A673 (cell line): ENCODE measurements around the gene PRSS53. TPM values are rescaled to one million over a fixed set of nuclear protein-coding genes. Genes with fewer than 3 reads are reported as not detected.

Experiments used
- BruUV-seq: library from RNA; stranded (reverse); fragments of 400-500 nt; replicated peaks from 2 replicates; lab custom pipeline; 2021; lab: Mats Ljungman, UMichigan
- CTCF ChIA-PET: fragments of 300-600 bp; sonication (Branson Sonifier 250); formaldehyde crosslinking; loops from one replicate; lab custom pipeline; 2022; ENCODE audit warnings: antibody characterized with exemption; lab: Charles Lee
- POLR2A ChIA-PET: fragments of 300-600 bp; sonication (Branson Sonifier 250); formaldehyde crosslinking; loops from one replicate; lab custom pipeline; 2022; ENCODE audit warnings: antibody characterized with exemption; ENCODE audit not compliant: low non-redundant PET; lab: Charles Lee
- DNase-seq: peaks from one replicate; pipeline ENCODE4 v3.0.0-alpha.2; 2015; ENCODE audit warnings: low spot score
- H3K27ac ChIP-seq: fragments of 200-600 bp; sonication (generic); 2 replicates; pipeline ENCODE4 v1.5.1; 2016; ENCODE audit warnings: mixed run types, low read depth, mild to moderate bottlenecking, mixed read lengths, antibody characterized with exemption, low read length; ENCODE audit not compliant: poor library complexity, severe bottlenecking
- H3K27me3 ChIP-seq: fragments of 200-600 bp; sonication (generic); replicated peaks from 2 replicates; pipeline ENCODE4 v1.6.1; 2017; ENCODE audit warnings: mixed run types, low read depth, mild to moderate bottlenecking, mixed read lengths, antibody characterized with exemption, low read length; ENCODE audit not compliant: insufficient read depth, poor library complexity
- H3K36me3 ChIP-seq: fragments of 200-600 bp; sonication (generic); 2 replicates; pipeline ENCODE4 v1.6.1; 2016; ENCODE audit warnings: mixed run types, mild to moderate bottlenecking, mixed read lengths, antibody characterized with exemption, low read length; ENCODE audit not compliant: insufficient read depth, poor library complexity, severe bottlenecking
- H3K4me1 ChIP-seq: fragments of 200-600 bp; sonication (generic); 2 replicates; pipeline ENCODE4 v1.6.1; 2017; ENCODE audit warnings: mixed run types, mild to moderate bottlenecking, mixed read lengths, antibody characterized with exemption, low read length; ENCODE audit not compliant: insufficient read depth, poor library complexity, severe bottlenecking
- H3K4me3 ChIP-seq: fragments of 200-600 bp; sonication (generic); 2 replicates; pipeline ENCODE4 v1.5.1; 2016; ENCODE audit warnings: low read depth, mixed run types, mild to moderate bottlenecking, mixed read lengths, low read length; ENCODE audit not compliant: poor library complexity, severe bottlenecking
- H3K9me3 ChIP-seq: fragments of 200-600 bp; sonication (generic); 2 replicates; pipeline ENCODE4 v1.6.1; 2016; ENCODE audit warnings: mixed run types, low read depth, mild to moderate bottlenecking, mixed read lengths, antibody characterized with exemption, low read length; ENCODE audit not compliant: poor library complexity, severe bottlenecking
- EZH2 ChIP-seq: fragments of 200-600 bp; sonication (generic); IDR thresholded peaks from 2 replicates; pipeline ENCODE4 v1.6.1; 2017; ENCODE audit warnings: borderline replicate concordance, low read depth, mild to moderate bottlenecking, mixed read lengths, antibody characterized with exemption, low read length; ENCODE audit not compliant: poor library complexity, severe bottlenecking
- intact Hi-C: fragments of 100-400 bp; cut with micrococcal nuclease; formaldehyde crosslinking; loops from one replicate; pipeline ENCODE4 v1.10.0; 2022; ENCODE audit not compliant: unreplicated experiment
- total RNA-seq: library from RNA; stranded (reverse); gene quantifications from 2 replicates; pipeline ENCODE4 v1.2.3, GENCODE V29; 2021
- TF ChIP-seq, protein P1 (sequence below): fragments of 300-800, 200-600 bp; sonication (generic); conservative IDR thresholded peaks from 2 replicates; pipeline ENCODE4 v1.5.1; 2017; ENCODE audit warnings: low read depth, mild to moderate bottlenecking, antibody characterized with exemption, low read length, moderate library complexity, mixed read lengths

The PRSS53 gene
- total RNA-seq, 1 experiment from 2014 or later = 3.1 TPM

DNA sequence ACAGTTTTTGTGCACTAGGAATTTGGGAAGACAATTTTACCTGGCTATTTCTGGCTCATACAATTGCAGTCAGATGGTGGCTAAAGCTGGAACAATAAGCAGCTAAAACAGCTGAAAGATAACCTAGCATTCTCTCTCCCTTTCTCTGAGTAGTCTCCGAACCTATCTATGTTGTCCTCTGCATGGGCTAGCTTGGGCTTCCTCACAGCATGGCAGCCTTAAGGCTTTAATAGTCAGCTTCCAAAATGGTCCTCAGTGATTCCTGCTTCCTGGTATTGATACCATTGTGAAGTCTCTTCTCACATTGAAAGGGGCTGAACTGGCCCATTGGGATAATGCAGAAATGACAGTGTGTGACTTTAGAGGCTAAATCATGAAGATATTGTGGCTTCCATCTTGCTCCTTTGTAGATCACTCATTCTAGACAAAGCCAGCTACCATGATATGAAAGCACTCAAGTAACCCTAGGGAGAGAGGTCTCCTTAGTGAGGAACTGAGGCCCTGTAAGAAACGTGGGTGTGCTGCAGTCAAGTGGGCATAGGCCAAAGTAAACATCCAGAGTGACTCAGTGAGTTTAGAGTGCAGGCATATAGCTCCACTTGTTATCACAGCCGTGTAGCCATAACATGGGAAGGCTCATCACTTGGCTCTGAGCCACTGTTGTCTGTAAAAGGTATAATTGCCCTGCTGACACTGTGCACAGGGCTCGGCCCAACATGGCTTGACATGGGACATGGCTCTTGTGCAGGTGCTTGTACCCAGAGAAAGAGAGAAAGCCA is 11.3 kb upstream of the PRSS53 start:
- POLR2A ChIA-PET = no interaction called here
- DNase-seq = no peak
- Histone ChIP-seq H3K27ac (no peak overlapping the region), H3K4me3 (no peak overlapping the region), H3K9me3 (no peaks in the 10 kb centered on the region), H3K27me3 (no peaks in the 10 kb centered on the region), H3K4me1 (no peaks in the 10 kb centered on the region), H3K36me3 (no peaks in the 10 kb centered on the region)
- TF ChIP-seq, protein P1, sequence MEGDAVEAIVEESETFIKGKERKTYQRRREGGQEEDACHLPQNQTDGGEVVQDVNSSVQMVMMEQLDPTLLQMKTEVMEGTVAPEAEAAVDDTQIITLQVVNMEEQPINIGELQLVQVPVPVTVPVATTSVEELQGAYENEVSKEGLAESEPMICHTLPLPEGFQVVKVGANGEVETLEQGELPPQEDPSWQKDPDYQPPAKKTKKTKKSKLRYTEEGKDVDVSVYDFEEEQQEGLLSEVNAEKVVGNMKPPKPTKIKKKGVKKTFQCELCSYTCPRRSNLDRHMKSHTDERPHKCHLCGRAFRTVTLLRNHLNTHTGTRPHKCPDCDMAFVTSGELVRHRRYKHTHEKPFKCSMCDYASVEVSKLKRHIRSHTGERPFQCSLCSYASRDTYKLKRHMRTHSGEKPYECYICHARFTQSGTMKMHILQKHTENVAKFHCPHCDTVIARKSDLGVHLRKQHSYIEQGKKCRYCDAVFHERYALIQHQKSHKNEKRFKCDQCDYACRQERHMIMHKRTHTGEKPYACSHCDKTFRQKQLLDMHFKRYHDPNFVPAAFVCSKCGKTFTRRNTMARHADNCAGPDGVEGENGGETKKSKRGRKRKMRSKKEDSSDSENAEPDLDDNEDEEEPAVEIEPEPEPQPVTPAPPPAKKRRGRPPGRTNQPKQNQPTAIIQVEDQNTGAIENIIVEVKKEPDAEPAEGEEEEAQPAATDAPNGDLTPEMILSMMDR = no peak
- TF ChIP-seq EZH2 = no peak
- intact Hi-C loops = loop anchor here (10.0 kb wide), 1 partner anchor 145 kb away; the partner anchor contains the start of gene SETD1A
- no TSS peak for BruUV-seq
- CTCF ChIA-PET = no interaction called here

DNA sequence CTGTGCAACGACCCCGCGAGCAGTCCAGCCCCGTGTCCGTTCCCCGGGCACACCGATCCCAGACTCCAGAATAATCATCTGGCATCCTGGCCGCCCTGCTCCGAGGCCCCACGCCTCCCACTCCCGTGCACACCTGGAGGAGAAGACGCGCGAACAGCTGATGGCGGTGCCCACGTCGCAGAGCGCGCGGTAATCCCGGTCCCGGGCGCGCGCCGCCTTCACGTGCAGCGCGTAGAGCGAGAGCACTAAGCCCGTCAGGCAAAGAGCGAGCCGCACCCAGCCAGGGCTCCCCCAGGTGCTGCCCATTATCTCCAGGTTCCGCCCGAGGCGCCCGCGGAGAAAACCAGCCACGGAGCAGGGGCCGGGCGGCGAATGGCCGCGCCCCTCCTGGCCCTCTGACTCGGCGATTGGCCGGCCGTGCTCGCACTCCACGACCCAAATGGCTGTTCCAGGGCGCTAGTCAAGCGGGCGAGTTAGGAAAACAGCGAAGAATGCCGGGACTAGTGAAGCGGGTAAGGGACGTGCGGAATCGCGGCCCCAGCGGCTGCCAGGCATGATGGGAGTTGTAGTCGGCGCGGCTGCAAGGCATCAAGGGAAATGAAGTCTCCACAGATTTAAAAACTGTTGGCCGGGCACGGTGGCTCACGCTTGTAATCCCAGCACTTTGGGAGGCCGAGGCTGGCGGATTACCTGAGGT is 5.8 kb upstream of the PRSS53 start, which contains the start of gene VKORC1:
Gene VKORC1 (minus strand): TSS at position 374 of the 697 bp plus-strand sequence. CDS start 68 bp downstream, at position 306.
- Histone ChIP-seq H3K27me3 (no peaks in the 10 kb centered on the region), H3K4me3 (peak within 1 kb of the TSS; percentile 73), H3K4me1 (peaks cover 3% of the 10 kb centered on the region), H3K36me3 (peaks cover 4% of the 10 kb centered on the region), H3K27ac (peak within 1 kb of the TSS; percentile 79), H3K9me3 (no peaks in the 10 kb centered on the region)
- CTCF ChIA-PET = no interaction called here
- no TSS peak for BruUV-seq
- POLR2A ChIA-PET = no interaction called here
- DNase-seq = peak; percentile 98
- no peak for TF ChIP-seq EZH2
- TF ChIP-seq, protein P1 = no peak
- intact Hi-C loops = loop anchor here (1.0 to 10.0 kb wide), 2 partner anchors 20 to 140 kb away; partner anchors contain the start of genes SETD1A, ZNF646 and ZNF668

DNA sequence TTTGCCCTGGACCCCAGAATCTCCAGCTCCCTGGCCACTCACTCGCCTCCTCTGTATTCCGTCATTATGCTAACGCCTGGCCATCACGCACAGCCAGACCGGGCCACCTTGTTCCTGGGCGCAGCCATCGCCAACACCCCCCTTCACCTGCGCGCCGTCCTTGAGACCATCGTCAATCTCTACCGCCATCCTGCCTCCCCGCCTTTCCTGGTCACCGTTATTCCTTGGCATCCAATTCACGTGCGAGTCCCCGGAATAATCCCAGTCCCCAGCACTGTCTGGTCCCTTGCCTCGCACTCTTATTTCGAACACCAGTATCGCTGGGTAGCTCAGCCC is 5.3 kb upstream of the PRSS53 start:
- Histone ChIP-seq H3K36me3 (peaks cover 4% of the 10 kb centered on the region), H3K9me3 (no peaks in the 10 kb centered on the region), H3K4me1 (peaks cover 3% of the 10 kb centered on the region), H3K27ac (peak overlapping the region; percentile 79), H3K4me3 (peak overlapping the region; percentile 73), H3K27me3 (no peaks in the 10 kb centered on the region)
- TF ChIP-seq EZH2 = no peak
- TF ChIP-seq, protein P1 = no peak
- ChIA-PET POLR2A (no interaction called here), CTCF (no interaction called here)
- TSS peak; percentile 46 for BruUV-seq
- DNase-seq = no peak
- intact Hi-C loops = loop anchor here (1.0 to 10.0 kb wide), 2 partner anchors 20 to 139 kb away; partner anchors contain the start of genes SETD1A, ZNF646 and ZNF668
